SKM-1 treated with dmso at 0.1 percent for 144 hours (cell line): ENCODE data around the gene COL4A2.

Source experiments
- DNase-seq: peaks from one replicate; lab custom pipeline; 2025; ENCODE audit not compliant: unreplicated experiment; lab: John Stamatoyannopoulos, UW

COL4A2 gene

DNA sequence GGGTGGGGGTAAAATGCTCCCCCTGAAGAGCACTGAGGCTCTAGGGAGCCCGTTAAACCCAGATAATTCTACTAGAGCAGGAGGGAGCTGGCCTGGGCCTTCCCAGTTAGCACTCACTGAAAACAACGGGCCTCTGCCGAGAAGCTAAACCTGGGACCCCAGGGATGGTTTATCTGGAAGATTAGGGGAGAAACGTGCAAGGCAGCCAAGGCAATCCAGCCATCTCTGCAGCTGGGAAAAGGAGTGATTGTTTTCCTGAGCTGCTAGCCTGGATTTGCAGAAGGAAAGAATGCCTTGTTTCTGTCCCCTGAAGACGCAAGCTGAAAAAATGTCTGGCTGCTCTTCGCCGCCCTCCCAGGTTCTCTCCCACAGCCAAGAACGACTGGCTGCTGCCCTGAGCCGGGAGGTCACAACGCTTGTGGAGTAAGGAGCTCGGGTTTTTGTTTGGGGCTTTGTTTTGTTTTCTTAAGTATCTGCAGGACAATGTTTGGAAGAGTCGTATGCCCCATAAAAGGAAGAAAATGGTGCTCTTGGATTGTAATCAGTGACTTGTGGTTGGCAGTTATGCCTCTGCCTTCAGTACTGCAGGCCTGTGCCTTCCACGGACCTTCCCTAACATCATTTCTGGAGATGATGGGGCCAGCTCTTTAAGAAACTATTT lies 31.5 kb downstream of the COL4A2 start:
- no peak for DNase-seq

- no peak for DNase-seq
Observed at GRCh38 chr13:110339263-110339662, 32.2 kb downstream of the COL4A2 start.

DNA sequence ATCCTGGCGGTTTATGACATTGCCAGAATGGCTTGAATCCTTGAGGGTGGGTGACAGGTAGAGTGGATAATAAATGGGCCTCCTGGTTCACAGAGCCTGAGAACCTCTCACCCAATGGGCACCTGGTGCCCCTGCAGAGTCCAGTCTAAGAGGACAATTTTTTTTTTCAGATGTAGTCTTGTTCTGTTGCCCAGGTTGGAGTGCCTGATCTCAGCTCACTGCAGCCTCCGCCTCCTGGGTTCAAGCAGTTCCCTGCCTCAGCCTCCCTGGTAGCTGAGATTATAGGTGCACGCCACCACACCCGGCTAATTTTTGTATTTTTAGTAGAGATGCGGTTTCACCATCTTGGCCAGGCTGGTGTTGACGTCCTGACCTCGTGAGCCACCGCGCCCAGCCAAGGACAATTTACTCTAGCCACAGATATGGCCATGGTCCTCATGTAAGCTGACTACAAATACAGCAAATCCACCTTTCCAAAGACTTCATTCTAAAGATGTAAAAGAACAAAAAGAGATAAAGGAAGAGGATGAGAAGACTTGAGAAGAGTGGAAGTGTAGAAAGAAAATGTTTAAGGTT lies 33.0 kb downstream of the COL4A2 start:
- no peak for DNase-seq

- no peak for DNase-seq
Observed at GRCh38 chr13:110340812-110341444, 33.8 kb downstream of the COL4A2 start.

- DNase-seq: no peak
Observed at GRCh38 chr13:110341445-110342244, 34.6 kb downstream of the COL4A2 start.

DNA sequence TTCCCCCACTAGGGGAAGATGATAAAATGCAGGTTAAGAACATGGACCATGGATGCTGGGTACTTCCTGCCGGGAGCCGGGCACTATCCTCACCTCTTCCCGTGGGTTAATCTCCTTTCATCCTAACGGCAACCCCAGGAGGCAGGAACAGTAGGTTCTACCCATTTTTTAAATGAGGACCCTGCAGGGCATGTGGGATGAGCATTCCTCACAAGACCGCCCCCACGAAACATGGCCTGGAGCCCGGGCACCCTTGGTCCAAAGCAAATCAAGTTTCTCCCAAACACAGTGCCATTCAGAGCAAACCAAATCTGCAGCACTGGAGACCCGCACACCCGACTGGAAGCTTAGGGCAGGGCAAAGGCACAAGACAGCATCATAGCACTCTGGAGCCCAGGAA lies 35.4 kb downstream of the COL4A2 start:
- DNase-seq: no peak

- DNase-seq: no peak
Observed at GRCh38 chr13:110343241-110343865, 36.3 kb downstream of the COL4A2 start.

DNA sequence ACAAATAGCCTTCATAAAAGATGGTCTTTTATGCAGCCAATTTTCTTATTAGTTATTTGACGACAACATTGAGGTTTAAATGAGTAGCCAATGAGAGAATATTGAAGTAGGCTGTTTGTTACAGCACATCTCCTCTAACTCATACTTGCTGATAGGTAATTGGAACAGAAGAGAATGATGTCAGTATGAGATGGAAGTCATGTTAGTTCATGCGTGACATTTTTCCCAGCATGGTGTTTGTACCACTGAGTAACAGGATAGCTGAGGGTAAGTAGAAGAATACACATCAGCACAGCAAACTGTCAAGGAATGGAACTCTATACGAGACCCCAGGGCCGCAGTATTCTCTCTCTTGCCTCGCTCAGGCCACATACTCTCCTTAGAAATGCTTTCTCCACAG lies 37.2 kb downstream of the COL4A2 start:
- no peak for DNase-seq

DNA sequence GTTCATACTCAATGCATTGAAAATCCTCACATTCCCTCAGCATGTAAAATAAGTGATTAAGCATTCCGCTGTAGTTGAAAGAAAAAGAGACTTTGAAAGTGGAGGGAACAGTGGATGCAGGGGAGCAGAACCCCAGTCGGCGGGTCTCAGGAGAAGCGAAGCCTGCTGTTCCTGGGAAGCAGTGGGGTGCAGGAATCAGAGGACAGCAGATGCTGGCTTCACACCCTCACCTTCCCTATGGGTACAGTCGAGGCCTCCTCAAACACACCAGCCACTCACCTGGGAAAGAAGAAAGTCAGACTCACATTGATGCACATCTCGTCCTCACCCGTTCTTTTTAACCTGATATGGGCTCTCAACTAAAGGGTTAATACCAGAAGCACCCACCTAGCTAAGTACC lies 38.2 kb downstream of the COL4A2 start:
- no peak for DNase-seq

DNA sequence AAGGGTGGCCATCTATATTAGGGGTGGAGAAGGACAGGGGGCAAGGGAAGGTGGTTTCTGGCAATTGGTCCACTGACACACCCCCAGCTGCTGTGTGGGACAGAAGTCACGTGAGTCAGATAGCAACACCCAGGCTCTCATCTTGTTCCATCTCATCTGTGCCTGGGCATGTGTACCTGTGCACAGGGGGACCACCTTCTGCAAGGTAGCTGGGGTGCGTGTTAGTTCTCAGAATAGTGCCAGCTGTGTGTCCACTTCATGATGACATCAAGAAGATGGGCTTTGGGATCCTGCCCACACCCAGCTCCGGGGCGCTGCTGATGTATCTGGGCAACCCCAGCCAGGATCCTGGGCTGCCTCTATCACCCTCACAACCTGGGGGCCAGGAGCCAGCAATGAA lies 38.6 kb downstream of the COL4A2 start:
- DNase-seq: no peak

GRCh38 chr13:110346661-110347067 lies 39.6 kb downstream of the COL4A2 start:
- no peak for DNase-seq

DNA sequence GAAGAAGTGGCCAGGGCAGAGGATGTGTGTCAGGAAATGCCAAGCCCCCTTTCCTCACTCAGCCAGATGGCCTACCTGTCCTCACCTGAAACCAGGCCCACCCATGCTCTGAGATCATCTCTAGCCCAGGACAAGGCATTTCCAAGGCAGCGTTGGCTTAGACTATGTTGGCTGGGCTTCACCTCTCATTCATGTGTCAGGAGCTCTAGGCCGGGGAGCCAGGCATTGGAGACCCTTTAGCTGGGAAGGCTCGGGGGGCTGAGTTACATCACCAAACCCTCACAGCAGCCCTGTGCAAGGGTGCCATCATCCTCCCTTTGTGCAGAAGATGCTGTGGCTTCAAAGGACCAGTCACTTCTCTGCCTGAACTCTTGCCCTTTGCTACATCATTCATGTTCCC lies 40.0 kb downstream of the COL4A2 start:
- DNase-seq: no peak

GRCh38 chr13:110347535-110348308 lies 40.6 kb downstream of the COL4A2 start:
- DNase-seq: no peak

DNA sequence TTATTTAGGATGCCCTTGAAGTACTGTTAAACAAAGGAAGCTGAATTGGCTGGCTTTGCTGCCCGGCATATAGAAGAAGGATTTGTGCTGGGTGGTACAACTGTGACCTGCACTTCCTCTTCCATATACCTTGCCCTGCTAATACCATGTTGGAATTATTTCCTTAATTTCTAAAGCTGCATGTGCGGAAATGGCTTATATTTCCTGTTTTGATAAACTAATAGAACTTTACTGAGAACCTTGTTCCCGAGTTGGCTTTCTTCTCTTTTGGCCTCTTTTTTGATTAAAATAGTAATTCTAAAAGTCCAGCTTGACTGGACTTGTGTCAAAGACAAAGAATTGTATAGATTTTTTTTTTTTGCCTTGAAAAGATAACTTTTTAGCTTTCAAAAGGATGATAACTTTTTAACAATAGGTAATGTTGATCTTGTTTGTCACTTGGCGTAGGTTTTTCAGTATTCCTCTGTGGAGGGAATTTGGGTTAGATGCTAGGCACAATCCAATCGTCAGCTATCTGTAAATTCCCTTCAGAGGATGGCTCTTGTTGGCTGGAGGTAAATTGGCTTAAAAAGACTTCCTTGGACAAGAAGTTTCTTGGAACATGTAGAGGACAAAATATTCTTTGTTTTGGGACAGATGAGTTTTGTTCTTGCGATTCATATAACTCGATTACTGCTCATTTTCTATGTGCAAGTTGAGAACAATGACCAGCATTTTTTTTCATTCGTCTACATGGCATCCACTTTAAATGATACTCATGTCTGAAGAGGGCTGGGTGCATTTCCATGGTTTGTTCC lies 41.4 kb downstream of the COL4A2 start:
- no peak for DNase-seq

DNA sequence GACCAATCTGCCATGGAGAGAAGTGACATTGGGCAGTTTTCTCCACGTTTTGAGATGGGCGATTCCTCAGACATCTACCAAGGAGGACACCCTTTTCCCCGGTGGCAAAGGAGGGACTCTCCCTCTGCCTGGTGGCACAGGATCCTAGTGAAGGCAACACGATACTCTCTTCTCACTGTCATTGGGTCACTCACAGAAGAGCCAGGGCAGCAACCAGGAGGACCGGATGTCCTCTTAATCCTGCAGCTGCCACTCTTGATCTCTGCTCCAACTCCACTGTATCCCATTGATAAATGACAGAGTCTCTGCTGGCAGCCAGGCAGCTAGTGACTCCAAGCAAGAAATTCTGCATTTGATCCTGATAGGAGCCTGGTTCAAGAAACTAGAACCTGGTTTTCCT lies 42.2 kb downstream of the COL4A2 start:
- no peak for DNase-seq

DNA sequence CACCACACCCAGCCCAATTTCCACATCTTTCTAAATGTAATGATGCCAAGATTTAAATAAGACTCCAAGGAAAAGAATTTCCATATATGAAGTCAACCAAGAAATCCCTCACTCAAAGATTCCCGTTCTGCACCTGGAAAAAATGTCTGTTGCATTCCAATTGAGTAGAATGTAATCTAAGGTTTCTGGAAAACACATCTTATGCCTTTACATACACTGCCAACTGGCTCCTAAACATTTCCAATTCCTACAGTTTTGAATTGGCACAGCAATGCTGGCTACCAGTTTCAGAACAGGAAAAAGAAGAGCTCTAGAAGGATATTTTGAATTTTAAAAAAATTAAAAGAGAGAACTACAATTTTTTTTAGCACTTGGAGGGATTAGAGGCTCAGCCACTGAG lies 43.0 kb downstream of the COL4A2 start:
- DNase-seq: no peak

DNA sequence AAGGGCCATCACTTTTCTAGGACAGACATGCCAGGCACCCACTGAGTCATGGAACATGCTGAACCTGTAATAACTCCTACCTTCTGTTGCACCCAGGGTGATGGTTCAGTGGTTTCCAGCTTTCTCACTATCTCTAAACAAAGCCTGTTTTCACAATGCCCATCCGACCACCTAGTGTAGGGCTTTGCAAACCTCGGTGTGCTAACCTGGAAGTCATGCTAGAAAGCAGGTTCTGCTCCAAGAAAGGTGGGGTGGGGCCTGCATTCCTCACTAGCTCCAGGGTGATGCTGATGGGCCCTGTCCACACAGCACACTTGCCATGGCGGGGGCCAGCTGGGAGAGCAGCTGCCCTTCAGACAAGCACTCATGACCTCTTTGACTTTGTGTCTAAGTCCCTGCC lies 43.4 kb downstream of the COL4A2 start:
- no peak for DNase-seq

GRCh38 chr13:110351636-110352420 lies 44.7 kb downstream of the COL4A2 start:
- DNase-seq: no peak

- no peak for DNase-seq
Observed at GRCh38 chr13:110352735-110353134, 45.7 kb downstream of the COL4A2 start.
